AG20443 (cell line): Measurements from ENCODE around the gene GHRHR.

Experiments
- DNase-seq: peaks from one replicate; pipeline ENCODE4 v3.0.0; 2012; ENCODE audit warnings: low spot score, mixed read lengths

Gene GHRHR

GRCh38 chr7:31006857-31007256, 43.1 kb downstream of the GHRHR start:
- DNase-seq = no peak

GRCh38 chr7:31007634-31008033, 43.9 kb downstream of the GHRHR start:
- no peak for DNase-seq

- DNase-seq = no peak
Observed at GRCh38 chr7:31014826-31015225, 51.1 kb downstream of the GHRHR start.

- DNase-seq = no peak
Observed at GRCh38 chr7:31017032-31017675, 53.4 kb downstream of the GHRHR start.

GRCh38 chr7:31017721-31018120, 54.0 kb downstream of the GHRHR start:
- no peak for DNase-seq

GRCh38 chr7:31019509-31019908, 55.8 kb downstream of the GHRHR start:
- no peak for DNase-seq

GRCh38 chr7:31020161-31020560, 56.4 kb downstream of the GHRHR start:
- no peak for DNase-seq

GRCh38 chr7:31020652-31021051, 56.9 kb downstream of the GHRHR start:
- no peak for DNase-seq

GRCh38 chr7:31022117-31022516, 58.4 kb downstream of the GHRHR start:
- DNase-seq = no peak

GRCh38 chr7:31022726-31023125, 59.0 kb downstream of the GHRHR start:
- no peak for DNase-seq

- no peak for DNase-seq
Observed at GRCh38 chr7:31023877-31024276, 60.1 kb downstream of the GHRHR start.

- peak; percentile 41 for DNase-seq
Observed at GRCh38 chr7:31027161-31027965, 63.6 kb downstream of the GHRHR start.

GRCh38 chr7:31028006-31028405, 64.3 kb downstream of the GHRHR start:
- no peak for DNase-seq

GRCh38 chr7:31028417-31028992, 64.8 kb downstream of the GHRHR start:
- no peak for DNase-seq
